HG02759 (cell line): ENCODE data around the gene PNKP.
"Not testable (repeated sequence)": the region's sequence is repeated elsewhere in the genome, so short reads cannot be mapped to it uniquely, and the experiment has no call there.

ENCODE experiments used
- ATAC-seq: cut with Tn5 transposase; IDR thresholded peaks from one replicate; pipeline ENCODE4 v1.9.1; 2021; ENCODE audit warnings: mild to moderate bottlenecking, moderate library complexity; ENCODE audit not compliant: unreplicated experiment

PNKP gene

GRCh38 chr19:49824662-49825061 is 42.7 kb downstream of the PNKP start:
- no peak for ATAC-seq

- ATAC-seq = no peak
Observed at GRCh38 chr19:49823472-49823871, 43.9 kb downstream of the PNKP start.

GRCh38 chr19:49820125-49820524 is 47.3 kb downstream of the PNKP start:
- ATAC-seq = no peak

GRCh38 chr19:49819452-49820115 is 47.8 kb downstream of the PNKP start:
- ATAC-seq = not testable (repeated sequence)

- ATAC-seq = no peak
Observed at GRCh38 chr19:49818649-49819370, 48.6 kb downstream of the PNKP start.

GRCh38 chr19:49817964-49818648 is 49.3 kb downstream of the PNKP start, which contains the start of gene MED25:
Gene MED25, plus strand, starts transcription at chr19:49818289. Its CDS starts 53 bp downstream, at chr19:49818342.
- peak; percentile 82 for ATAC-seq

- no peak for ATAC-seq
Observed at GRCh38 chr19:49816590-49816989, 50.8 kb downstream of the PNKP start.

- no peak for ATAC-seq
Observed at GRCh38 chr19:49814010-49814409, 53.4 kb downstream of the PNKP start.

GRCh38 chr19:49812997-49813861 is 54.1 kb downstream of the PNKP start, which contains the start of gene FUZ:
Gene FUZ, minus strand, starts transcription at chr19:49813292. Its CDS starts 186 bp downstream, at chr19:49813106.
- ATAC-seq = peak; percentile 57

GRCh38 chr19:49812452-49812996 is 54.9 kb downstream of the PNKP start:
- ATAC-seq = no peak

GRCh38 chr19:49811328-49811727 is 56.0 kb downstream of the PNKP start:
- ATAC-seq = no peak
